Nephron (organoid): ENCODE results near the gene ZWINT.

Source experiments
- H3K27ac Mint-ChIP-seq, 3 experiments: 2 replicates each; pipeline ENCODE4 v1.8.0; 2020; ENCODE audit warnings: mixed read lengths in 3 of 3, mild to moderate bottlenecking in 2 of 3, moderate library complexity in 1 of 3
- H3K27me3 Mint-ChIP-seq: 2 replicates; pipeline ENCODE4 v1.8.0; 2021; ENCODE audit warnings: low read depth, mild to moderate bottlenecking, moderate library complexity, mixed read lengths
- H3K36me3 Mint-ChIP-seq: 2 replicates; pipeline ENCODE4 v1.8.0; 2020; ENCODE audit warnings: low read depth, mixed read lengths
- H3K4me1 Mint-ChIP-seq: 2 replicates; pipeline ENCODE4 v1.8.0; 2020; ENCODE audit warnings: mixed read lengths
- H3K4me3 Mint-ChIP-seq, 3 experiments: 2 replicates each; pipeline ENCODE4 v1.8.0; 2020; ENCODE audit warnings: mild to moderate bottlenecking in 3 of 3, mixed read lengths in 3 of 3, moderate library complexity in 2 of 3
- H3K9me3 Mint-ChIP-seq: 2 replicates; pipeline ENCODE4 v1.8.0; 2020; ENCODE audit warnings: mixed read lengths
- CTCF ChIP-seq, 3 experiments: fragments of 200-600 bp; sonication (generic); IDR thresholded peaks; one replicate each; pipeline ENCODE4 v1.5.0; 2021; ENCODE audit warnings: antibody characterized with exemption in 3 of 3; ENCODE audit not compliant: unreplicated experiment in 3 of 3

Gene ZWINT

DNA sequence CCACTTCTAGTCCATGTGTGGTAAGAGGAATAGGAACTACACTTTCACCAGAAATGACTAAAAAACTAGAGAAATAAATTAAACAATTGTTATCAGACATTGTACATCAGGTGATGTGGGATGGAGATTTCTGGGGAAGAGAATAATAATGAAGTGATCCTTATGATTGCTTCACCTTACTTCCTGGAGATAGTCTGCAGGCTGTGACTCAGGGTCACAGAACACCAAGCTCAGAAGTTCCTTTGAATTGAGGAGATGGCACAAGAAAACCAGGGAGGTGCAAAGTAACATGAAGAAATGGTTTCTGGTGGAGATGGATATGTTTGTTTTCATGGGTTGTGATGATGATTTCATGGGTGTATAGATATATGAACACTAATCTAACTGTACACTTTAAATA, 44.5 kb downstream of the ZWINT start:
- TF ChIP-seq CTCF (IDR thresholded peaks at IDR 0.05; ENCODE audit: unreplicated experiment in 3 of 3), result no peak
- H3K9me3 Mint-ChIP-seq, result no peaks in the 10 kb centered on the region
- no peaks in the 10 kb centered on the region for H3K27me3 Mint-ChIP-seq
- H3K4me1 Mint-ChIP-seq, result no peaks in the 10 kb centered on the region
- H3K27ac Mint-ChIP-seq, result no peak overlapping the region
- no peaks in the 10 kb centered on the region for H3K36me3 Mint-ChIP-seq
- H3K4me3 Mint-ChIP-seq, result no peak overlapping the region
